ENCODE results near the gene DOCK10.
"Not testable (repeated sequence)": the region's sequence is repeated elsewhere in the genome, so short reads cannot be mapped to it uniquely, and the experiment has no call there.

DOCK10 gene

DNA sequence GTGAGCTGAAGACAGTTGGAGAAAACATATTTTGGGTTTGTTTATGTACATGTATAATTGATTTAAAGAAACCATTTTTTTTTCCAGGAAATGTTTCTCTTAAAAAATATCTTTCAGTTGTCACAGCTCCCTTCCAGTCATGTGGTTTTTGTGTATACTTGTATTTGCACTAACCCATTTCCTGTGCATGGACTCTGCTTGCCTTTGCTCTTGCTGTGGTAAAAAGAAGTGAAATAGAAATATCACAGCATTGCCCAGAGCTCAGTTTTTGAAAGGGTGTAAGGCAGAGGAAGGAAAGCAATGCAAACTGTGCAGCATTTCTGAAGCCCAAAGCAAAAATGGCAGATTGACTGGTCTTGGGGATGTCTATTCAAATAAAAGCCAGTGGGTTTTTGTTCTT is 10.4 kb upstream of the DOCK10 start:
- no peak overlapping the region for H3K4me3 ChIP-seq (ENCODE audit: low read length)
- DNase-seq (ENCODE audit: low read depth, low spot score), result peak; percentile 90

DNA sequence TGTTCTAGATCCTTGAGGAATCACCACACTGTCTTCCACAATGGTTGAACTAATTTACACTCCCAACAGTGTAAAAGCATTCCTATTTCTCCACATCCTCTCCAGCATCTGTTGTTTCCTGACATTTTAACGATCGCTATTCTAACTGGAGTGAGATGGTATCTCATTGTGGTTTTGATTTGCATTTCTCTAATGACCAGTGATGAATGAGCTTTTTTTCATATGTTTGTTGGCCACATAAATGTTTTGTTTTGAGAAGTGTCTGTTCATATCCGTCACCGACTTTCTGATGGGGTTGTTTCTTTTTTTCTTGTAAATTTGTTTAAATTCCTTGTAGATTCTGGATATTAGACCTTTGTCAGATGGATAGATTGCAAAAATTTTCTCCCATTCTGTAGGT is 5.2 kb upstream of the DOCK10 start:
- DNase-seq (ENCODE audit: low read depth, low spot score); H3K4me3 ChIP-seq (ENCODE audit: low read length): not testable (repeated sequence)

DNA sequence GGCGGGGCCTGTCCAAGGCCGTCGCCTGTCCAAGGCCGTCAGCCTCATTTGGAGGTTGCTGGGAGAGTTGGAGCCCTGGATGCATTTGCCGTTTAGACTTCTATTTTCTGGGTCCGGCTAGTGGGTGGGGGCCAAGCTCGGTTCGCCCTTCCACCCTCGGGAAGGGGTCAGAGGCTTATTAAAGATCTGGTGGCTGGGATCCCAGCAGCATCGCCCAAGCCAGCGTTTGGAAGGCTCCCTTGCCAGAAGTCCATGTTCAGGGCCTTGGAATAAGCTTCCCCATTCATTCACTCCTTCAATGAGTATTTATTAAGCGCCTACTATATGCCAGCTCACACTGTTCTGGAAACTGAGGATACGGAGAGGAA is 516 bp upstream of the DOCK10 start:
- 0 out of 2 replicates have a peak overlapping the region, but pooled peaks have one; percentile 9 for H3K4me3 ChIP-seq (ENCODE audit: low read length)
- no peak for DNase-seq (ENCODE audit: low read depth, low spot score)

DNA sequence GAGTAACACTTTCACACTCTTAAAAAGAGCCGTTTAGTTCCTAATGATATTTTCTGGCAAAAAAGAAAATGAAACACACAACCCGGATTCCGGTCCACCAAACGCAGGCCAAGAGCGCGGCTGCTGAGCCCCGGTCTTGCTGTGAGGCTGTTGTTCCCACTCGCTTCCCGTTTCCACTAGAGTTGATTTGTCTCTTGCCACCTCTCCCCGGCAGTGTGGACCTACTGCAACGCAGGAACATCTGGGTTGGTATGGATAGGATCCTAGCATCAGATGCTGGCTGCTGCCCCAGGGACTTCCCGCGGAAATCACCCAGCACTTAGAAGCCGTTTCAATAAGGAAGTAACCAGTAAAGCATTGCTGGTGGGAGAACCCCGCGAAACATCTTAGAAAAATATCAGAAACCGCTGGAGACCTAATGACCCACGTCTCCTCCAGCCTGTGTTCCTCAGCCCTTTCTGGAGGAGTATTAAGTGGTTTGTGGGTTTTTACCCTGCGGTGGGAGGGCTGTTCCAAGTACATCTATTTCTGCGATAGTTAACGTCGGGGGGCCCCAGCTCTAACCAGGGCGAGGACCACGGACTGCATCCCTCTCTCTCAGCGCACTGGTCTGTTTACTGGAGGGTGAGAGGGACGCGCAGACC is 939 bp downstream of the DOCK10 start:
- H3K4me3 ChIP-seq (ENCODE audit: low read length), result peak overlapping the region; percentile 57
- peak; percentile 16 for DNase-seq (ENCODE audit: low read depth, low spot score)

DNA sequence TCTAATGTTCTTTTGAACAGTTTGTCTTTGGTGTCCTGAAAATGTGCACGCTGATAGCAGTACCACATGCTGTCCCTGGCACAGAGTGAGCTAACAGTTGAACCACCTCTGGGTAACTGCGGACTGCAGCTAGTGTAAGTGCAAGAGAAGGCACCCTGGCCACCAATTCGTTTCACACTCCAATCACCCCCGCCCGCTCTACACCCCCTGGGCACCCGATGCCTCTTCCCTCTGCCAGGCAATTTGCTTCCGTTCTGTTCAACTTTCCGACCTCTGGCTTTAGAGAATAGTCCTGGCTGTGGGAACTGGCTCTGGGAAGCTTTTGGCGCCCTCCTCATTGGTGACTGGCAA is 1.4 kb downstream of the DOCK10 start:
- H3K4me3 ChIP-seq (ENCODE audit: low read length), result no peak overlapping the region
- no peak for DNase-seq (ENCODE audit: low read depth, low spot score)

DNA sequence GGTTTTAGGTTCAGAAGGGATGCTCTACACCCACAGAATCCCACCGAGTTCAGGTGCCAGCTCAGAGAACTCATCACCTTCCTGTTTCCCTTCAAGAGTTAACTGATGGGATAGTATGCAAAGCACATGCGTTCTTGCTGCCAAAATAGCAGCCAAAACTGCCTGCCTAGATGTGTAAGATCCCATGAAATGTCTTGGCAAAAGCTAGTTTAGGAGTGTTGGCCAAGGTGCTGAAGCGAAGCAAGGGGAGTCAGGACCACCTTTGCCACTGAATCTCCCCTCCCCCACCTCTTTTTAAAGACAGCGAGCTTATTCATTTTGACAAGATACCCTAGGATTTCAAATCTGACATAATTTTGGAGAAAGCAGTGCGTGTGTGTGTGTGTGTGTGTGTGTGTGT is 2.1 kb downstream of the DOCK10 start:
- H3K4me3 ChIP-seq (ENCODE audit: low read length), result no peak overlapping the region
- no peak for DNase-seq (ENCODE audit: low read depth, low spot score)

DNA sequence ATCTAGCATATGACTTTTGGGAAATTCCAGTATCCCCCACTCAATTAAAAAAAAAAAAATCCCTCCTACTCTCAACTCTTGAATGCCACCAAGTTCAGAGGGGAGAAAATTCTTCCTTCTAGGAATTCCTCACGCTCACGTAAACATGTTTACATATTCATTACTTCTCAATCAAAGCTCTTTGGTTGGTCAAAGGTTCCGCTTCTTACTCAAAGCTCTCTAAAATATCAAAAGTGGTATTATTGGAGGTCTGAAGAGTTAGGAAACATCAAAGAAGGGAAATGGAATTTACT is 4.1 kb downstream of the DOCK10 start:
- no peak overlapping the region for H3K4me3 ChIP-seq (ENCODE audit: low read length)
- DNase-seq (ENCODE audit: low read depth, low spot score), result no peak

DNA sequence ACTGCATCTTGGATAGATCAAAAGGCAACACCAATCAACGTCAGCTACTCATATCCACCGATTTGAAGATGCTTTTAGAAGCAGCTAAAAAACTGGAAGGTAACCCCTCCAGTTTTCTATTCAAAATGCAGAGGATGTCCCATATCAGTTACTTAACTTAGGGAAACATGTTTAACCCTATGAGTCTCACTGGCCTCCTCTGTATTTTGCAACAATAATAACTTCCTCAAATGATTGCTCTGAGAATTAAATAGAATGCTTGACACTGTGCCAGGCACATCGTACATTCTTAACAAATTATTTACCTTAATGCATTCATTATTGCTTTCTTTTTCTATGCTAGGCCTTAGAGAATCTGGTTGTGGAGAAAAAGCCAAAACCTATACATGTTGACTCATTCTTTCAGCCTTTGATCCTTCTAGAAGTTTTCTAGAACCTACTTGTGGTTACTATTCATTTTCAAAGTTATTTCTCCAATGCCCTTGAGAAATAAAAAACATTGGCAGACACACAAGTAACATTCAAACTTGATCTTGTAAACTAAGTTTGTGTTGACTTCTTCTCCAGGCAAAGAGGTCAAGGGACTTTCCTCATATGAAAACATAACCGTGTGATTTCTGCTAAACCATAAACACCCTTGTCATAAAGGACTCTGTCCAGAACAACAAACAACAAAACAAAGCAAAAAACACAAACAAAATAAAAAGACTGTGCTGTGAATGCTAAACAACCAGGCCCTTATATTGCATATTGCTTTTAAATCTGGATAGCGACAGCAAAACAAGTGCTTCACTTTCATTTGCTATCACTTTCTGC is 4.6 kb downstream of the DOCK10 start:
- no peak for DNase-seq (ENCODE audit: low read depth, low spot score)
- no peak overlapping the region for H3K4me3 ChIP-seq (ENCODE audit: low read length)

DNA sequence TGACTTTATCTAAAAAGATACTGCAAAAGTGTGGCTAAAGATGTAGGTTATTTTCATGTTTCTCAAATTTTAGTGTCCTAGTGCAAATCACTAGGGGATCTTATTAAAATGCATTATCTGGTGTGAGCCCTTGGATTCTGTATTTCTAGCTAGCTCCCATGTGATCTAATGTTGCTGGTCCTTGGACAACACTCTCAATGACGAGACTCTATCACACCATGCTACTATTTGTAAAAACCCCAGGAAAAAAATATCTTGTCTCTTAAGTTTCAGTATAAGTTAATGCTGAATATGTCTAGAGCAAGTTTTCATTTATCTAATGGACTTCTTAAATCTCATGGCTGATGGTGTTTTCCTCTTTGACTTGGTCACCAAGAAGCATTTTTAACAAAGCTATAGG is 5.8 kb downstream of the DOCK10 start:
- no peak overlapping the region for H3K4me3 ChIP-seq (ENCODE audit: low read length)
- DNase-seq (ENCODE audit: low read depth, low spot score), result no peak

DNA sequence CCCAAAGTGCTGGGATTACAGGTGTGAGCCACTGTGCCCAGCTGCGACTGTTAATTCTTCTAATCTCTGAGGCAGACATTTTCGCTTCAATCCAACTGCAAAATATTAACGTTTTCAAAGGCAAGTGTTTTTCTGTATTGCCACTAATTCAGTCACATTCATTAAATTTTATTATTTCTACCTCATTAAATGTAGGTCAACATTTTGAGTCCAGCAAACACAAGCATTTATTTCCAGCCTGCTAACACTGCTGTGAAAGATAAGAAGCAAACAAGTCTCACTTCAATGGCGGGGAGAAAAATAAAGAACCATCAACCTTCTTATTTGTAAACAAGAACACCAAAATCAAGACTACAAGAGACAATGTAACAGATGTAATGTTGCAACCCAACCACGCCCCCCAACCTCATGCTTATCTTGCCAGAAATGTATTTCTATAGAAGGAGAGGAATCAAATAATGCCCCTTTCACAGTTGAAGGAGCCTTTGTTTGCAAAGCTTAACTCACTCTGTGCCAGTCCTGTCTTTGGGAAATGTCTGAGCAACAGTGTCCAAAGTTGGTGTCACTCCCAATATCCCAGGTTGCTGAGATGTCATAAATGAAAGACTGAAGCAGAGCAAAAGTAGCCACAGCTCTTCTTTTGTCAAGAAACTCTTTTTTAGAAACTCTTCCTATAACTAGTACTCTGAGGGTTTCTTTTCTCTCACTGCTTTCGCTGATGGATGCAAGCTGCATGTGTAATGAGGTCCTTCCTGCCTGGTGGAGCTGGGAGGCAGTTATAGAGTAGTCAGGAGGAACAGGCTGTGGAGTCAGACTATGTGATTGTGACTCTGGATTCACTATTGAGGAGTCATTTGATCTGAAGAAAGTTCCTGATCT is 8.6 kb downstream of the DOCK10 start:
- no peak overlapping the region for H3K4me3 ChIP-seq (ENCODE audit: low read length)
- DNase-seq (ENCODE audit: low read depth, low spot score), result no peak

DNA sequence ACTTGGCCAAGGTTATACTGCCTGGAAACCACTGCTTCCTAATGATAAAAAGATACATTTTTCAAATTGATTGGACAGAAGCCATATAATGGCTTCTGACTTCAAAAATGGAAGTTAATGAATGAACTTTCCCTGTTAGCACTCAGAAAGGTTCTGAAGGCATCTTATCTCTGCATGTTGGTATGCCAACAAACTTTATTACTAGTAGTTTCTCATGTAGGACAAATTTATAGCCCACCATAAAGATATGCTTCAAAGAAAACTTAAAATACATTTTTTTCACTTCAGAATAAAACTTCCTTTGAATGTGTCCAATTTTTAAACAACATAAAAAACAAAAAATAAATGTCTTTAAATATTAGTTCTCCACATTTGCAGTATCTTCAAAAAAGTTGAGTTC is 10.0 kb downstream of the DOCK10 start:
- no peak for DNase-seq (ENCODE audit: low read depth, low spot score)

DNA sequence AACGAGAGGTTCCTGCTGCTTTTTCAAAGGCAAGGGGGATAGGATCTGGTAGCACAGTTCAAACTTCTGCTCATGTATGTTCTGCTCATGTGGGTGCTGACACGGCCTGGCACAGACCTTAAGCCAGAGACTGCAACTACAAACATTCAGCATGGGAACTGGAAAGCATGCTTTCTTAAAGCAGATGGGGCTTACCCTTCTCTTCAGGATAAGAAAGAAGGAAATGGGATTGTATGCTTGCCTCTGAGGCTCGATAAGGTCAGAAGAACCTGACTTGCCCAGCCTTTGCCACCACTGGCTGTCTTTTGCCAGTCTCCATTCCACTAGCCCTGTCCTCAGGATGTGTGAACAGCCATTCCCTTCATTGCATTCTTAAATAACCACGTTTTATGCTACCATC is 10.7 kb downstream of the DOCK10 start:
- DNase-seq (ENCODE audit: low read depth, low spot score), result no peak
- H3K4me3 ChIP-seq (ENCODE audit: low read length), result no peak overlapping the region

More for the DNA sequence above, 10.0 kb downstream of the DOCK10 start:
- H3K4me3 ChIP-seq (ENCODE audit: low read length), result no peak overlapping the region

DNA sequence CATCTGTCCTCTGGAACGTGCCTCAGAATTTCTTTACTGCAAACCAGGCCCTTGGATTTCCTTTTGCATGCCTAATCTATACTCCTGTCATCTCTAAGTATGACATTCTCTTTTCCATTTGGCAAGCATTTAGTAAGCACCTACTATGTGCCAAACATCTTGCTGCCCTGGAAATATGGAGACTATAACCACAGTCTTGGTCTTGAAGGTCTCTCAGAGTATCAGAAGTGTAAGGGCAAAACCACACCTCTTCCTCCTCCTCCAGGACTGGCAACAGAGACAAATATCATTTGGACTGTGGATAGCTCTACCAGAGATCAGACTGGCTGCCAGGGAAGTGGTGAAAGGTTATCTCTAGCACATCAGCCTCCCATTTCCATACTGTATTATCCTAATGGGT is 11.4 kb downstream of the DOCK10 start:
- no peak for DNase-seq (ENCODE audit: low read depth, low spot score)
- H3K4me3 ChIP-seq (ENCODE audit: low read length), result no peak overlapping the region

DNA sequence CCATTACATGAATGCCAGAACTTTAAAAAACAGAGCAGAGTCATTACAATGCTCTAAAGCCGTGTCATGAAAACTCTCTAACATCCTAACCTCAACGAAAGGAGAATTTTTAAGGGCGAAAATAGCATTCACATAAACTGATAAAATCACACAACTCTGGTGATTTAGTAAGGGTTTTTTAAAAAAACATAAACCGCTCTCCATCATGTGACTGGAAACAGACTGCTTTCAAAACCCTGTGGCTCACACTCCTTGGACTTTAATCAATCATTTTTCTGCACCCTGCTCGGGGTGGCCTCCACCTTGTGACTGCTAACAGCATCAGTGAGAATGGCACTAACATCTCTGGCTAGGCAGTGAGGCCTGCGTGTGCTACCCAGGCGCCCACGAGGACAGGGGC is 12.1 kb downstream of the DOCK10 start:
- DNase-seq (ENCODE audit: low read depth, low spot score), result no peak

DNA sequence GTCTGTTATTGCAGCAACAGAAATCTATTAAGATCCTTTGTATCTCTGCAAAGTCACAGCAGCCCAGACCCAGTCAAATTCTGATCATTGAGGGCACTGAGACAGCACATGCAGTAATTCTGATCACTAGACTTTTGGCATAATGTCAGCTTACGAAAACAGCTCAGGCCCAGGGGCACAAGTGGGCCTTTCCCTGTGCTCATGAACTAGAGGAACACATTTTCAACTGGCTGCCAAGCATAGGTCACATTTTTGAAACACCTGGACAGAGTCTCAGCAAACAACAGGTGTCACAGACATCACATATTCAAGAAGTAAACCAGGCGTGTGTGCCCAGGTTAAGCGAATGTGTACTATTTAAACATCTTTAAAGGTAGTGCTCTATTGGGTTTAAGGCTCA is 13.7 kb downstream of the DOCK10 start:
- DNase-seq (ENCODE audit: low read depth, low spot score), result no peak
- no peak overlapping the region for H3K4me3 ChIP-seq (ENCODE audit: low read length)

More for the DNA sequence above, 12.1 kb downstream of the DOCK10 start:
- no peak overlapping the region for H3K4me3 ChIP-seq (ENCODE audit: low read length)

DNA sequence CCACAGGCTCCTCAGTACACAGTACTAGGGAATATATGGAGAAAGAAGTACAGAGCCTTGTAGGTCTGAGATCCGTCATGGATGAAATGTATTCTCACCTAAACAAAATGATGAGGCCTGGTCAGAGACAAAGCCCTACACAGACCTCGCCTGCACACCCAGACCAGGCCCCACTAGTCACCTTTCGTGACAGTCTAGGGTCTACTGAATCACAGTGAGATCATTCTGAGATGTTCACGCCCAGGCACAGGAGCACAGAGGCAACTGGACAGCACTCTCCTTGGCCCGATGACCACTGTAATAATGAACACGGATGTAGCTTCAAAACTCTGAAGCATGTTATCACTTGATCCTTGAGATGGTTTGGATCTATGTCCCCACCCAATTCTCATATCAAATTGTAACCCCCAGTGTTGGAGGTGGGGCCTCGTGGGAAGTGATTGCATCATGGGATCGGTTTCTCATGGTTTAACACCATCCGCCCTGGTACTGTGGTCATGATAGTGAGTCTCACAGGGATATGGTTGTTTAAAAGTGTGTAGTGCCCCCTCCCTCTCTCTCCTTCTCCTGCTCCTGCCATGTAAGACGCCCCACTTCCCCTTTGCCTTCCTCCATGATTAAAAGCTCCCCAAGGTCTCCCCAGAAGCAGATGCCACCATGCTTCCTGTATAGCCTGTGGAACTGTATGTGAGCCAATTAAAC is 15.1 kb downstream of the DOCK10 start:
- no peak overlapping the region for H3K4me3 ChIP-seq (ENCODE audit: low read length)

DNA sequence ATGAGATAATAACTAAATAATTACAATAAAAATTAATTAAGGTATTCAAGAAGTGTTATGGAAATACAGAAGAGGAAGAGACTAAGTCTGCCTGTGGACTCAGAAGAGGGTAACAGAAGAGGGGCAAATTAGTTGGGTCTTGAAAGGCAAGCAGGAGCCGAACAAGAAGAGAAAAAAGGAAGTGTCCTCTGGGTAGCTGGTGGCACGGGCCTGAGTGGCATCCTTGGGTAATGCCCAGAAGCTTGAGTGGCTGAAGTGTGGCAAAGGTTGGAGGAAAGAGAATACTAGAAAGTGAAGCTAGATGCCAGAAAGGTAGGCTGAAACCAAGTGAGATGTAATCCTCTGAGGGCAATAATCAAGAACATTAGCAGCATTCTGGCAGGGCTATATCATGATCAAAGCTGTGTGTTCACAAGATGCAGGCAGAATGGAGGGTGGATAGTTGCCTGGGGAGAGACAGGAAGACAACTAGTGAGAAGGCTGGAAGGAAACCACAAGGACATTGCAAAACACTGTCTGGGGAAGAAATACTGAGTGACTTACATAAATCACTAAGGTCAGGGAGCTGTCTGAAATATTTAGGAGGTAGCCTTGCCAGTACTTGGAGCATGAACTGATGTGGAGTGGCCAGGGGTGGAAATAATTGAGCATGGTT is 16.2 kb downstream of the DOCK10 start:
- peak; percentile 61 for DNase-seq (ENCODE audit: low read depth, low spot score)
- no peak overlapping the region for H3K4me3 ChIP-seq (ENCODE audit: low read length)

More for the DNA sequence above, 15.1 kb downstream of the DOCK10 start:
- no peak for DNase-seq (ENCODE audit: low read depth, low spot score)

DNA sequence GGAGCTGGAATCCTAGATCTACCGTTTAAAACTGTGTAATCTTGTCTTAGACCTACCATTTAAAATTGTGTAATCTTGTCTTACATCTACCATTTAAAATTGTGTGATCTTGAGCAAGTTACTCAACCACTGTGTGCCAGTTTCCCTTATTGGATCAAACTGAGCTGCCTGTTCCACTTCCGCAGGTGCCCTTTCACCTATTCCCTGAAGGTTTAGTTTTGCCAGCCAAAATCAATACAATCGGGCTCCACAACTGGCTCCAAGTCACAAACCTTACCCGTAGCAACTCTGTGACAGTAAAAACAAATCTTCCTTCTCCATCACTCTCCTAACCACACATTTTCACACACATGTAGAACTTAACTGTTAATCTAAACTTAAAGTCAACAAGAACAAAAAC is 20.1 kb downstream of the DOCK10 start:
- DNase-seq (ENCODE audit: low read depth, low spot score), result no peak
- no peak overlapping the region for H3K4me3 ChIP-seq (ENCODE audit: low read length)

DNA sequence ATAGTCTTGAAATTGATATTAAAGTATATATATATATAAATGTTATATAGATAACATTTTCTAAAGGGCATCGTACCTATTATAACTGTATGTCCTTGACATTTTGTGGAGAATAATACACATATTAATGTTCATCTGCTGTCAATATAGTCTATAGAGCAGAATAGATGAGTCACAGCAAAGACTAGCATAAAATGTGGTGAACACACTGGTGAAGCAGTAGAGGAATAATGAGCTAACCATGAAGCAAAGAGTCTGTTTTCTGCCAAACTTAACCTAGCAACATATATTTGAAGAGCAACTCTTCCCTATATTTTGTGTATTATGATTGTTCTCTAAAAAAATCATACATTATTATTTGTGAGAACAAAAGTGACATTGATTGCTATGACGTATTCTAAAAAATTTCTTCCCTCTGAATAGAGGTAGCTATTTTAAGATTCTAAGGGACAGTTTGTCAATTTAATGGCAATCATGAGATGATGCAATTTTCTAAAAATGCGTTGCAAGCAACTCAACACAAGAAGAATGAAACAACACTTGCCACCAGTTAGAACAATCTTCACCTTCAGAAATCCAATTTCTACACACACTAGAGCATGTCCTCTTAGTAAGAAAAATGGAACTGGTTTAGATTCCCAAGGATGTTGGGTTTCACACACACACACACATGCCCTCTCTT is 22.0 kb downstream of the DOCK10 start:
- no peak overlapping the region for H3K4me3 ChIP-seq (ENCODE audit: low read length)
- no peak for DNase-seq (ENCODE audit: low read depth, low spot score)
